Metanephros (tissue), 1 donor: ENCODE measurements around the gene TGM1. TPM values are rescaled to one million over a fixed set of nuclear protein-coding genes. Genes with fewer than 3 reads are reported as not detected.

Source experiments
- total RNA-seq: library from RNA; depleted of rRNA; stranded (reverse); fragments of >200 nt; gene quantifications from one replicate; pipeline ENCODE4 v1.2.3, GENCODE V29; 2014

The TGM1 gene
- 0.29 TPM for total RNA-seq

DNA sequence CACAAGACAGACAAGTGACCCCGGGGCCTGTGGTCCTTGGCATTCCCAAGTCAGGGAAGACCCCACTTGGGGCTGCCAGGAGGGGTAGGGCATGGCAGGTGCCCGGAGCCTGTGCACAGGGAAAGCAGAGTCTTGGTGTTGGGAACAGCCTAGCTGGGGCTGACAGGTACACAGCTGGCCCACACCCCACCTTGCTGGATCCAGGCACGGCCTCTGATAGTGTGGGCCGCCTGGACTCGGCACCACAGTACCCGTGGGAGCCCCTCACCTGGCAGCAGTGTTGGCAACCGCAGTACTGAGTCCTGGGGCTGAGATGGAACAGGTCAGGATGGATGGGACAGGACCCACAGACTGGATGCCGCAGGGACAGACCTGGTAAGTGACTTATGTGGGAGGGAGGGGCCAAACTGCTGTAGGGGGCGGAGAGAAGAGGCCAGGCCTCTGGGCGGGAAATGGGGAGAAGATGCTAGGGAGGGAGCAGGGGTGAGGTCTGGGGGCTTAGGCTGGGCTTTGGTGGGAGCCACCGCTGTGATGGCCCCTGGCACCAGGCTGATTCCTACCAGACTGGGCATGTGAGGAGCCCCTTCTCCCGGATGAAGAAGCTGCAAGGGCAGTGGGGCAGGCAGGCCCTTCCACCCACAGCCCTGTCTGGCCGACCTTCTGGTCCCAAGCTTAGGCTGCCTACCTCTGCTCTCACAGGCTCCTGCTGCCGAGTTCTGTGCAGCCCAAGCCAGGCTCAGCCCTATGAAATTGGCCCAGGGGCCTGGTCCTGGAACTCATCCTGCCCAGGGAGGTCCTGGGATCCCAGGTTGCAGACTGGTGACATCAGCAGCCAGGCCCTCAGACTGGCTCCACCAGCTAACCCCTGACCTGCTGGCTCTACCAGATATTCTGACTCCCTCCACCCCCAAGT is at the start of gene TGM1:
TSS of gene TGM1 (minus strand) at position 357 of the 913 bp plus-strand sequence. CDS start 825 bp downstream, outside the sequence.

DNA sequence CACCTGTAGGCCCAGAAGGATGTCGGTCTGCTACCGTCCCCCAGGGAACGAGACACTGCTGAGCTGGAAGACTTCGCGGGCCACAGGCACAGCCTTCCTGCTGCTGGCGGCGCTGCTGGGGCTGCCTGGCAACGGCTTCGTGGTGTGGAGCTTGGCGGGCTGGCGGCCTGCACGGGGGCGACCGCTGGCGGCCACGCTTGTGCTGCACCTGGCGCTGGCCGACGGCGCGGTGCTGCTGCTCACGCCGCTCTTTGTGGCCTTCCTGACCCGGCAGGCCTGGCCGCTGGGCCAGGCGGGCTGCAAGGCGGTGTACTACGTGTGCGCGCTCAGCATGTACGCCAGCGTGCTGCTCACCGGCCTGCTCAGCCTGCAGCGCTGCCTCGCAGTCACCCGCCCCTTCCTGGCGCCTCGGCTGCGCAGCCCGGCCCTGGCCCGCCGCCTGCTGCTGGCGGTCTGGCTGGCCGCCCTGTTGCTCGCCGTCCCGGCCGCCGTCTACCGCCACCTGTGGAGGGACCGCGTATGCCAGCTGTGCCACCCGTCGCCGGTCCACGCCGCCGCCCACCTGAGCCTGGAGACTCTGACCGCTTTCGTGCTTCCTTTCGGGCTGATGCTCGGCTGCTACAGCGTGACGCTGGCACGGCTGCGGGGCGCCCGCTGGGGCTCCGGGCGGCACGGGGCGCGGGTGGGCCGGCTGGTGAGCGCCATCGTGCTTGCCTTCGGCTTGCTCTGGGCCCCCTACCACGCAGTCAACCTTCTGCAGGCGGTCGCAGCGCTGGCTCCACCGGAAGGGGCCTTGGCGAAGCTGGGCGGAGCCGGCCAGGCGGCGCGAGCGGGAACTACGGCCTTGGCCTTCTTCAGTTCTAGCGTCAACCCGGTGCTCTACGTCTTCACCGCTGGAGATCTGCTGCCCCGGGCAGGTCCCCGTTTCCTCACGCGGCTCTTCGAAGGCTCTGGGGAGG is 47.9 kb upstream of the TGM1 start, which contains the start of gene LTB4R:
TSS of gene LTB4R (plus strand) at position 857 of the 959 bp plus-strand sequence. CDS start 4,150 bp downstream, outside the sequence.

DNA sequence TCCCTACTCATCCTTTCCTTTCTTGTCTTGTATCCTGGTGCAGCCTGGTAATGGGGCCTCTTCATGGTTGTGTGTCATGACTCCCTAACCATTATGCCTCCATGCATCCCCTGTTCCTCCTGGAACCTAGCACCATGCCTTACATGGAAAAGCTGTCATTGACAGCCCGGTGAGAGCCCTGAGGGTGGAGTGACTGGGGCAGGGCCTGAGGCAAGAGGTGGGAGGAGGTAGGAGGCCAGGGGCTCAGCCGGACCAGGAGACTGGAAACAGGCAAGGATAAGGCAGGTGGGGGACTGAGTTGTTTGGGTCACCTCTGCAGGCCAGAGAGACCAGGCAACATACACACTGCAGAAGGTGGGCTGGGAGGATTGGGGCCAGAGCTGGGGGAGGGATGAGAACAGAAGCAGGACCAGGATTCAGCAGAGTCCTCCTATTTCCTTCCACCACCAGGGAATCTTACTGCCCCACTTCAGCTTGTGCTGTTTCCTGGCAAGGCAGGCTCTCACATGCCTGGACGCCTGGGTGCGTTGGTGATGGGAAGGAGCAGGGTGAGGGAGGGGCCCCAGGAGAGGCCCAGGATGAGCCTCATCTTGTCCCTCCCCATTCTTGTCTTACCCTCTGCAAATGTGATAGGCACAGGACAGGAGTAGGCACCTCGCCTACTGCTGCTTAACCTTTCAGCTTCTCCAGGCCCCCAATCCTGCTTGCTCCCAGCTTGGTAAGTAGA is 46.7 kb upstream of the TGM1 start, which contains the start of gene LTB4R2:
TSS of gene LTB4R2 (plus strand) at position 603 of the 727 bp plus-strand sequence. CDS start 525 bp downstream, outside the sequence.

DNA sequence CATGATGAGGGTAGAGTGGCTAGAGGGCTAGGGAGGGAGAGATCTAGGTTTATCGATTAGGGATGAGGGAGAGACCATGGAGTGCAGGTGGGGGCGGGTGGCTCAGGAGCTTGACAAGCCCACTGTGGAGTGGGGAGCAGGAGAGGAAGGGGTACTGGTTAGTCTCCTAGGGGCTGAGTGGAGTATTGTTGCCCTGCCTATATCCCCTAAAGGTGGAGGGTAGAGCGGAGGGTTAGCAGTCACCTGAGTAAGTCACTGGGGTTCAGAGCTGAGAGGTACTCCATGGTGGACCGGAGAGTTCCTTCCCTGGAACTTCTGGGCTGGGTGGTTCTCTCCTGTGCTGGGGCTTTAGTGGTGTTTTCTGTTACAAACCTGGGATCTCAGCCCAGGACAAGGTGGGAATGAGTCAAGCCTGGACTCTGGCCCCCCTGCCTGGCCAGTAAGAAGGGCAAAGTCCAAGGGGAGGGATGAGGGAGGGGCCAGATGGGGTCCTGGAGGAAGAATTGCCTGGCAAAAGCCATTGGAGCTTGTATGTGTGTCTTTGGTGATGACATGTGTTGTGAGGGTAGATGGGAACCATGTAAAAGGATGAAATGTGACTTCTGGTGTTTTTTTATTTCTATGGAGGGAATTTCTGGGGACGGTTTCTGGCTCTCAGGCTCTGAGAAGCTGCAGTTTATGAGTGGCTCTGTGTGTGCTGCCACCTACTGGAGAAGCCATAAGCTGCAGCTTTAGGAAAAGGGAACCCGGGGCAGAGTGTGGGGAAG is 44.8 kb upstream of the TGM1 start, which contains the start of gene CIDEB:
TSS of gene CIDEB (minus strand) at position 403 of the 767 bp plus-strand sequence. CDS start at position 284, 119 bp downstream.

DNA sequence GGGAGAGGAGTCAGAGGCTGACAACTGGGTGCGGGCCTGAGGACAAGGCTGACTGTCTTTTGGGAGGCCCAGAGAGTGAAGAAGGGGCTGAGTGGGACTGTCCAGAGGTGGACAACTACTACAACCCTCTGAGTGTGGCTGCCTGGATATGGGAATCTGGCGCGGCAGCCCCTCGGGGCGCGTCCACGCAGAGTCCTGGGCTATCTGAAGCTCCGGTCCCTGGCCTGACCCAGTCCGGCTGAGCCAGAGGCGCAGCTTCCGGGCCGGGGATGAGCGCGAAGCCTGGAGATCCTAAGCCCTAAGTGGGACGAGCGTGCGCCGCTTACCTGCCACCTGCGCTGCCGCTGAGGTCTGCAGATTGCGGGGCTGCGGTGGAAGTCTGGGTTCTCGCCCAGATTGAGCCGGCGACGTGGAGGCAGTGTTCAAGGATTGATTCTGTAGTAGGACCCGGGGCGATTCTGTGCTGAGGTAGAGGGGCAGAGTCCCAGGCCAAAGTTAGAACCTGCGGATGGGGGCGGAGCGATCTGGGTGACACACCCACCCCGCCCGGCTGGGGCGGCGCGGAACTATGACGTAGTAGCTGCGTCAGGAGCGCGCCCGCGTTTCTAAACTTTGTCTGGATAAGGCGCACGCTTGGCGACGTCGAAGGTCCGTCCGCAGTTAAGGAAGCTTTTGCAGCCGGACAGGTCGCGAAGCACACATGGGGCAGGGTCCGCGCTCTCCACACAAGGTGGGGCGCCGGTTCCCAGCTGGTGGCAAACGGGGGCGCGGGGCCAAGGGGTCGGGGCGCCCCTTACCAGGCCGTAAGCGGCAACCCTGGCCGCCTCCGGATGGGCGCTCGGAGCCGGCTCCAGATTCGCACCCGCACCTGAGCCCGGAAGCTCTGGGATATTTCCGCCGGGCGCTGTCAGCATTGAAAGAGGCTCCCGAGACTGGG is 36.5 kb upstream of the TGM1 start, which contains the start of the genes DHRS1 and NOP9:
TSS of gene DHRS1 (minus strand) at position 526 of the 937 bp plus-strand sequence. CDS start 674 bp downstream, outside the sequence.
TSS of gene NOP9 (plus strand) at position 596 of the 937 bp plus-strand sequence. CDS start at position 701, 105 bp downstream.

DNA sequence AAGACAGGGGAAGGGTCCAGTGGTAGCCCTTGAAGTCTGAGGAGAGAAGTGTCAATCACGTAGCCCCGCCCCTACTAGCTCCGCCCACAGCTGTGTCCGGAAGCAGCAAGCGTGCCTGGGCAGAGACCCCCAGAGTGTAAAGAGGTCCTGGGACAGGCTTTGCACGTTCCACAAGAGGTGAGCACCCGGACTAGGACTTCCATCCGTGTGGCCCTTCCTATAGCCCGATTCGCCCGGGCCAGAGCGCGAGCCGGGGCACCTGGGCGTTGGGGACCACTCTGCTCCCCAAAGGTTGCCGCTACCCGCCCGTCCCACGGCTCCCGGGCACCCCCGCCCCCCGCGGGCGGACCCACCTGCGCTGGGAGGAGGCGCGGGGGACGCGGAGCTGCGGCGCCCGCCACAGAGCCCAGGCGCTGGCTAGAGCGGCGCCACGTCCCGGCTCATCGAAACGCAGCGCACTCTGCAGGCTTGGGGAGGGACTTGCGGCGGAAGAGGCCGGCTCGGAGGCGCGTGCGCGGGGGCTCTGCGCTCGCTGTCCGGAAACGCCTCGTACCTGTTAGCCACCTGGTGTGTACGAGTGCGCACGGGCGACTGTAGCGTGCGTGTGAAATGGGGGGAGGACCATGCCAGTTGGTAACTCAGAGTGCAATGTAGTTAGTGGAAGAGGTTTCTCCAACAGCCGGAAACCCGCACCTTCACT is 8.3 kb upstream of the TGM1 start, which contains the start of gene RABGGTA:
TSS of gene RABGGTA (minus strand) at position 464 of the 700 bp plus-strand sequence. CDS start 482 bp downstream, outside the sequence.

DNA sequence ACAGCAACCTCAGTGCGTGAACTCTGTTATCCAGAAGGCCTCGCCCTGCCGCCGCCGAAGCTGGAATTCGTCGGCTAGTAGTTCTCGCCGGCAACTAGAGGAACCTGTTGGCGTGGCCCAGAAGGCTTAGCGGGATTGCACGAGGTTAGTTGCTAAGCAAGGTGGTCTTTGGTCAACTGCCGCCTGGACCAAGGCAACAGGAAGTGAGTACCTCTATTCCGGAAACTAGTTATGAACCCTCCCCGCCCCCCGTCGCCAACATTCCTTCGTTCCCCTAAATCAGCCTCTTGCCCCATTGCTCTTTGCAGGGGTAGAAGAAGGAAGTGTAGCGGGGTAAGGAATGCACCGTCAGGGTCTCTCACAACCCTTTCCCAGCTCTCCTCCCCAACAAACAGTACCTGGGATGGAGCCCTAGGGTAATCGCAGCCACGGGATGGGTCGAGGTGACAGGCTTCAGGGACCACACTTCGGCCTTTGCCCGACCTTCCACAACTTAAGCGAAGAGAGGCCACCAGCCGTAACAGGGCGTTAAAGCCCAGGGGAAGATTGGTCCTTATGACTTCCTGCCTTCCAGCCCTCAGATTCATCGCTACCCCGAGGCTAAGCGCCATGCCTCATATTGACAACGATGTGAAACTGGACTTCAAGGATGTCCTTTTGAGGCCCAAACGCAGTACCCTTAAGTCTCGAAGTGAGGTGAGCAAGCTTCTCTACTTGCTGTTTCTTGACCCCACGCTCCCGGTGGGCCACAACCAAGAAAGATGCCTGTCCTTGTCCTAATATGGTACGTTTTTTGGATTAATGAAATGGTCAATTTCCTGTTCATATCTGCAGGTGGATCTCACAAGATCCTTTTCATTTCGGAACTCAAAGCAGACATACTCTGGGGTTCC is 30.1 kb downstream of the TGM1 start, which contains the start of gene GMPR2:
TSS of gene GMPR2 (plus strand) at position 285 of the 893 bp plus-strand sequence. CDS start at position 610, 325 bp downstream.

DNA sequence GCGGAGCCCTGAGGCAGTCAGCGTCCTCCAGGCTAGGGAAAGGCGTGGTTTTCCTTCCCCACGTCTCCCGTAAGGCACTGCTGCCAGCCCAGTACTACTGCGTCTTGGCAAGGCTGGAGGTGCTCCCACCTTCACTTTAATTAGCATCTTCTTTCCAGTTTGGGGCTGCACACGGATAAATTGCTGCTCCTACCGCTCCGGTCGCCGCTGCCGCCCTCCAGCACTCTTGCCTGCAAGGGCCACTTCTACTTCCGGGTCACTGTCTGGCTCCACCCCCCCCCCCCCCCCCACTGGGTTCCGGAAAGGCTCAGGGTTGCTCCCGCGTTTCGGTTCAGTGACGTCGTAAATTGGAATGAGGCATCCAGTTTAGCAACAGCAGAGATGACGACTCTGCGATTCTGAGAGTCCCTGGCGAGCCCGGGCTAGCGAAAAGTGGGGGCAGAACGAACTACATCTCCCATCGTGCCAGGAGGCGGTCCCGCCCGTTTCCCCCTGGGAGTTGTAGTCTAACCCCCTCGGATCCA is 30.8 kb downstream of the TGM1 start, which contains the start of gene NEDD8:
TSS of gene NEDD8 (minus strand) at position 247 of the 524 bp plus-strand sequence. CDS start at position 147, 100 bp downstream.

DNA sequence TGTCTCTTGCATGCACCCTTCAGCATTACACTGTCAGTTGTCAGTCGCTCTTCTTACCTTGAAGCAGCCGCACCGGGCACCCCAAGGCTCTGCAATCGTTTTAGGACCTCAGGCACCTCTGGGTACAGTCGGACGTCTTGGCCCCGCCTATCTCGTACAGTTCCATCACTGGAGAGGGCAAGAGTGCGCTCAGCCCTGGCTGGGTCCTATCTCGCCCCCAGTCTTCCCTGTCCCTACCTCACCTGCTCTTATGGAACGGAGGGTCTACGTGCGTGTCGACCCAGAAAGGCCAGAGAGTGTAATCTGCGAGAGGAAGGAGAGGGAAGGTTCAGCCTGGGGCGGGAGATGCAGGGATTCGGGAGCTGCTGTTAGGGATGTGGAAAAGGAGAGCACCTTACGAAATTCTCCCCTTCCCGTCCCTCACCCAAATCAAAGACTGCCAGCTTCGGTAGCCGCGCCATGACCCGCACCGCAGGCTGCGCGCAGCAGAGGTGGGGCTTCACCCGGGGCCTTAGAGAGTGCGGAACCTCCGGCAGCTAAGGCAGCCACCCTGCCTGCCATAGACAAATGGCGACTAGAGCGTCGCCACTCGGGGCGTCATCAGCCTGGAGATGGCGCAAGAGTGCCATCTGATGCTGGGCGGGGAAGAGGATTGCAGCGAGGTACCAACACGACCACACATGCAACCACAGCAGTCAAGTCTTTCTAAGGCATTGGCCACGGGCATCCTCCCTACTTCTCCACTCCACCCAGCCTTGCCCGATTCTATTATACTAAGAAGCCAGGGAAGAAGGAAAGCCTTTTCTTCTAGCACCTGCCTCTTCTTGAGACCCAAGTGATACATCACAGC is 47.3 kb downstream of the TGM1 start, which contains the start of gene MDP1:
TSS of gene MDP1 (minus strand) at position 572 of the 850 bp plus-strand sequence. CDS start at position 461, 111 bp downstream.

DNA sequence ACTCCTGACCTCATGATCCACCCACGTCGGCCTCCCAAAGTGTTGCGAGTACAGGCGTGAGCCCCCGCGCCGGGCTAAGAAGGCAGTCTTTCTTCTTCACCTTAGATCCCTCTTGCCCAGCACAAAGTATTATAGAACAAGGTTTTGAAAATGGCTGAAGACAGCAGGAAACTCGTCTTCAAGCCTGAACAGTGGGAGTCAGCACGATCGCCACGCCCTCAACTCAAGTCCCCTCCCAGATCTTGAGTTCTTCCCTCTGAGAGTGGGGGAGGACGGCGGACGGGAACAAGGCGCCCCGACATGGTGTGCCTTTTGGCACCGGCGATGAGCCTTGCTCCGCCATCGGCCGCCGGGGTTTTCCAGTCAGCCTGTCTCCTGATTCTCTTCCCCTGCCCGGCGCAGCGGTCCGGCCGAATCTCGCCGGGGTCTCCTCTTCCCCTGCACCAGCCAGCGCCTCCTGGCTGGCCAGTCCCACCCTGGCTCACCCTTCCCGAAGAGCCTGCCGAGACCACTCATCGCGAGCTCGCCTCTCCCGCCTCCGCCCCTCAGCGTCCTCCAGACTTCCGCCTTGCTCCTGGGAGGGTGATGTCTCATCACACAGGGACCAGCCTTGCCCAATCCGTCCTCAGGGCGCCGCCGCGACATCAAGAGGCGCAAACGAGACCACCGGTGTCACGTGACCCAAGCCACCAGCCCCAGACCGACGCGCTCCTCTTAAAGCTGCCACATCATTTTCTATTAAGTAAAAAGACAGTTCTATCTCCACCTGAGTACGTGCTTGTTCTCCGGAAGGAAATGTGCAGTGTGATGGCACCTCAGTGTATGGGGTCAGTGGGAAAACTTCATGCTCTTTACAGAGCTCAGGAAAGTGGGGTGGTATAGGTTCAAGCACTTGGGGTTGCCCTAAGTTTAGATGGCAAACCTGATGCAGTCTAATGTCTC is 49.8 kb downstream of the TGM1 start, which contains the start of gene CHMP4A:
TSS of gene CHMP4A (minus strand) at position 565 of the 942 bp plus-strand sequence. CDS start at position 516, 49 bp downstream.

